K562 (cell line): Measurements from ENCODE around the gene AKAP12. TPM values are rescaled to one million over a fixed set of nuclear protein-coding genes. Genes with fewer than 3 reads are reported as not detected.

Experiments
- CBX1 ChIP-seq: sonication (generic); IDR thresholded peaks from 2 replicates; pipeline ENCODE4 v1.6.1; 2016; ENCODE audit warnings: antibody characterized with exemption, low read depth, mild to moderate bottlenecking
- CCNT2 ChIP-seq: IDR thresholded peaks from 2 replicates; pipeline ENCODE4 v1.6.1; 2011; ENCODE audit warnings: borderline replicate concordance, low read depth, mild to moderate bottlenecking, moderate library complexity, mixed read lengths, low read length; ENCODE audit not compliant: insufficient read length; ENCODE audit errors: extremely low read depth
- ELF2 ChIP-seq: fragments of 250-450 bp; sonication (Bioruptor Pico); IDR thresholded peaks from 2 replicates; pipeline ENCODE4 v1.5.0; 2021; ENCODE audit warnings: mild to moderate bottlenecking
- GATAD2B ChIP-seq: fragments of 450-650 bp; IDR thresholded peaks from 2 replicates; pipeline ENCODE4 v1.6.1; 2017; ENCODE audit warnings: mild to moderate bottlenecking, borderline replicate concordance
- ILF3 ChIP-seq: fragments of 450-650 bp; IDR thresholded peaks from 2 replicates; pipeline ENCODE4 v1.6.1; 2018; ENCODE audit warnings: antibody characterized with exemption, mild to moderate bottlenecking, moderate library complexity, borderline replicate concordance
- KLF6 ChIP-seq: fragments of 250-450 bp; sonication (Bioruptor Pico); IDR thresholded peaks from 2 replicates; pipeline ENCODE4 v1.4.0; 2020; ENCODE audit warnings: mild to moderate bottlenecking, moderate library complexity, borderline replicate concordance
- SAFB2 ChIP-seq: fragments of 200-400 bp; formaldehyde crosslinking; IDR thresholded peaks from 2 replicates; pipeline ENCODE4 v1.6.1; 2018; ENCODE audit warnings: borderline replicate concordance, low read length, low read depth, moderate library complexity; ENCODE audit not compliant: severe bottlenecking
- SP2 ChIP-seq: IDR thresholded peaks from 2 replicates; pipeline ENCODE4 v1.6.1; 2011; ENCODE audit warnings: mild to moderate bottlenecking, low read depth, low read length, moderate library complexity; ENCODE audit not compliant: poor library complexity, severe bottlenecking; ENCODE audit errors: extremely low read depth
- STAT5B ChIP-seq: fragments of 250-450 bp; sonication (Bioruptor Pico); IDR thresholded peaks from 2 replicates; pipeline ENCODE4 v1.8.0; 2021; ENCODE audit warnings: mild to moderate bottlenecking, inconsistent platforms
- TAF7 ChIP-seq: fragments of 450-650 bp; IDR thresholded peaks from 2 replicates; pipeline ENCODE4 v1.6.1; 2016; ENCODE audit warnings: missing genetic modification characterization, missing compliant biosample characterization
- ZNF263 ChIP-seq: sonication (generic); formaldehyde crosslinking; IDR thresholded peaks from 2 replicates; pipeline ENCODE4 v1.8.0; 2022; ENCODE audit warnings: mild to moderate bottlenecking, missing genetic modification reagents, borderline replicate concordance
- ZNF445 ChIP-seq: fragments of 250-450 bp; sonication (Bioruptor Pico); IDR thresholded peaks from 2 replicates; pipeline ENCODE4 v1.4.0; 2020; ENCODE audit warnings: low read depth, mild to moderate bottlenecking, moderate library complexity
- ZNF507 ChIP-seq: conservative IDR thresholded peaks from 2 replicates; pipeline ENCODE4 v1.6.1; 2017; ENCODE audit warnings: missing genetic modification characterization, missing compliant biosample characterization
- polyA plus RNA-seq, 8 experiments: library from polyadenylated mRNA; depleted of rRNA in 4 of 8; stranded (reverse) in 5 of 8; unstranded in 3 of 8; fragments of >200 nt; fragmentation: Nextera tagmentation in 2 of 8; fragmentation: Illumina TruSeq in 1 of 8; extraction: Ambion mirVana in 2 of 8; extraction: Trizol in 1 of 8; gene quantifications; 2 replicates each; pipeline versions ENCODE4 v1.2.1 to v1.2.3, GENCODE V29; 2011 to 2014; ENCODE audit warnings: inconsistent platforms in 1 of 8, missing spikeins in 1 of 8
- total RNA-seq, 7 experiments: library from RNA; depleted of rRNA in 6 of 7; stranded (reverse); fragments of >200 nt in 6 of 7; fragmentation: Illumina TruSeq in 2 of 7; extraction: Trizol in 2 of 7; gene quantifications; 2 replicates each; pipeline versions ENCODE4 v1.2.1 to v1.2.3, GENCODE V29; 2011 to 2021; ENCODE audit warnings: low replicate concordance in 1 of 7
- TF ChIP-seq, protein P1 (sequence below): fragments of 450-650 bp; IDR thresholded peaks from 2 replicates; pipeline ENCODE4 v1.6.1; 2016; ENCODE audit warnings: low read depth
- TF ChIP-seq, protein P2 (sequence below): fragments of 250-450 bp; sonication (Bioruptor Pico); IDR thresholded peaks from 2 replicates; pipeline ENCODE4 v1.5.1; 2021; ENCODE audit warnings: mild to moderate bottlenecking
- TF ChIP-seq, protein P3 (sequence below): IDR thresholded peaks from 2 replicates; pipeline ENCODE4 v1.6.1; 2016; ENCODE audit warnings: missing genetic modification characterization, missing compliant biosample characterization

AKAP12 gene
- total and polyA plus RNA-seq, 9 of the 15 experiments (the other 6 are each of a cell fraction or from before 2014, with no cell fraction given) = 0.08 to 2.0 (median 0.62) TPM

DNA sequence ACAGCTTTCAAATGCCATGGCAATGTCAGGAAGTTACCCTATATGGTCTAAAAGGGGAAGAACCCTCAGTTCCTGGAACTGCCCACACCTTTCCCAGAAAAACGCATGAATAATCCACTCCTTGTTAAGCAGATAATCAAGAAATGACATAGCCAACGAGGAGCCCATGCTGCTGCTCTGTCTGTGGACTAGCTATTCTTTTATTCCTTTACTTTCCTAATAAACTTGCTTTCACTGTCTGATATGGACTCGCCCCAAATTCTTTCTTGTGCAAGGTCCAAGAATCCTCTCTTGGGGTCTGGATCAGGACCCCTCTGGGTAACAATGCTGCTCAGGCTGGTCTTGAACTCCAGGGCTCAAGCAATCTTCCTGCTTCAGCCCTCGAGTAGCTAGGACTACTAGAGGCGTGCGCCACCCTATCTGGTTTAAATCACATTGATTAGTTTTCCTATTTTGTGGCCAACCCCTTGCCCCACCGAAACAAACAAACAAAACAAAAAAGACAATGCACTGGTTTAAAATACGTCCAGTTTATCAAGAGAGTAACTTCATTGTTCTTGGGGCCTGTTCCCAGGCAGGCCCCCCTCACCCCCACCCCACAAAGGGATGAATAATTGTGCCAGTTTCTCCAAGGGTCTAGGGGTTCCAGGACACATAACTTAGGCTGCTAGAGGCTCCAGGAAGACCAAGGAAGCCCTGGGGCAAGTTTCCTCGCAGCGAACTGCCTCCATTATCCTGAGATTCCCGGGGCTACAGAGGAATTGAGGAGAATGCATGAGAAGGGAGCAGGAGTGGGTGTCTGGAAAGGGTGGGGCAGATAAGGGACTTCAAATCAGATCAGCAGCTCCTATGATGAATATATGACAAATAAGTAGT is 10.1 kb upstream of the AKAP12 start (continued):
- TF ChIP-seq ZNF263 (CRISPR knock-in tag) (no peak), STAT5B (no peak), KLF6 (CRISPR knock-in tag) (no peak), SAFB2 (no peak), ILF3 (no peak), CBX1 (no peak), ZNF507 (tag) (no peak), ELF2 (CRISPR knock-in tag) (no peak), CCNT2 (no peak), SP2 (no peak), GATAD2B (no peak), TAF7 (tag) (no peak), ZNF445 (no peak)
- TF ChIP-seq, protein P1, sequence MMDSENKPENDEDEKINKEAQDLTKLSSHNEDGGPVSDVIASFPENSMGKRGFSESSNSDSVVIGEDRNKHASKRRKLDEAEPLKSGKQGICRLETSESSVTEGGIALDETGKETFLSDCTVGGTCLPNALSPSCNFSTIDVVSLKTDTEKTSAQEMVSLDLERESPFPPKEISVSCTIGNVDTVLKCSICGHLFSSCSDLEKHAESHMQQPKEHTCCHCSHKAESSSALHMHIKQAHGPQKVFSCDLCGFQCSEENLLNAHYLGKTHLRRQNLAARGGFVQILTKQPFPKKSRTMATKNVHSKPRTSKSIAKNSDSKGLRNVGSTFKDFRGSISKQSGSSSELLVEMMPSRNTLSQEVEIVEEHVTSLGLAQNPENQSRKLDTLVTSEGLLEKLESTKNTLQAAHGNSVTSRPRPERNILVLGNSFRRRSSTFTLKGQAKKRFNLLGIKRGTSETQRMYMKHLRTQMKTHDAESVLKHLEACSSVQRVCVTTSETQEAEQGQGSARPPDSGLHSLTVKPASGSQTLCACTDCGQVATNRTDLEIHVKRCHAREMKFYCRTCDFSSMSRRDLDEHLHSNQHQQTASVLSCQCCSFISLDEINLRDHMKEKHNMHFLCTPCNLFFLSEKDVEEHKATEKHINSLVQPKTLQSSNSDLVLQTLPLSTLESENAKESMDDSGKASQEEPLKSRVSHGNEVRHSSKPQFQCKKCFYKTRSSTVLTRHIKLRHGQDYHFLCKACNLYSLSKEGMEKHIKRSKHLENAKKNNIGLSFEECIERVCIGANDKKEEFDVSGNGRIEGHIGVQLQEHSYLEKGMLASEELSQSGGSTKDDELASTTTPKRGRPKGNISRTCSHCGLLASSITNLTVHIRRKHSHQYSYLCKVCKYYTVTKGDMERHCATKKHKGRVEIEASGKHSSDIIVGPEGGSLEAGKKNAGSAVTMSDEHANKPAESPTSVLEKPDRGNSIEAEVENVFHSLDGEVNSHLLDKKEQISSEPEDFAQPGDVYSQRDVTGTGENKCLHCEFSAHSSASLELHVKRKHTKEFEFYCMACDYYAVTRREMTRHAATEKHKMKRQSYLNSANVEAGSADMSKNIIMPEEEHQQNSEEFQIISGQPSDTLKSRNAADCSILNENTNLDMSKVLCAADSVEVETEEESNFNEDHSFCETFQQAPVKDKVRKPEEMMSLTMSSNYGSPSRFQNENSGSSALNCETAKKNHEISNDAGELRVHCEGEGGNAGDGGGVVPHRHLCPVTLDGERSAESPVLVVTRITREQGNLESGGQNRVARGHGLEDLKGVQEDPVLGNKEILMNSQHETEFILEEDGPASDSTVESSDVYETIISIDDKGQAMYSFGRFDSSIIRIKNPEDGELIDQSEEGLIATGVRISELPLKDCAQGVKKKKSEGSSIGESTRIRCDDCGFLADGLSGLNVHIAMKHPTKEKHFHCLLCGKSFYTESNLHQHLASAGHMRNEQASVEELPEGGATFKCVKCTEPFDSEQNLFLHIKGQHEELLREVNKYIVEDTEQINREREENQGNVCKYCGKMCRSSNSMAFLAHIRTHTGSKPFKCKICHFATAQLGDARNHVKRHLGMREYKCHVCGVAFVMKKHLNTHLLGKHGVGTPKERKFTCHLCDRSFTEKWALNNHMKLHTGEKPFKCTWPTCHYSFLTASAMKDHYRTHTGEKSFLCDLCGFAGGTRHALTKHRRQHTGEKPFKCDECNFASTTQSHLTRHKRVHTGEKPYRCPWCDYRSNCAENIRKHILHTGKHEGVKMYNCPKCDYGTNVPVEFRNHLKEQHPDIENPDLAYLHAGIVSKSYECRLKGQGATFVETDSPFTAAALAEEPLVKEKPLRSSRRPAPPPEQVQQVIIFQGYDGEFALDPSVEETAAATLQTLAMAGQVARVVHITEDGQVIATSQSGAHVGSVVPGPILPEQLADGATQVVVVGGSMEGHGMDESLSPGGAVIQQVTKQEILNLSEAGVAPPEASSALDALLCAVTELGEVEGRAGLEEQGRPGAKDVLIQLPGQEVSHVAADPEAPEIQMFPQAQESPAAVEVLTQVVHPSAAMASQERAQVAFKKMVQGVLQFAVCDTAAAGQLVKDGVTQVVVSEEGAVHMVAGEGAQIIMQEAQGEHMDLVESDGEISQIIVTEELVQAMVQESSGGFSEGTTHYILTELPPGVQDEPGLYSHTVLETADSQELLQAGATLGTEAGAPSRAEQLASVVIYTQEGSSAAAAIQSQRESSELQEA = no peak
- TF ChIP-seq, protein P2, sequence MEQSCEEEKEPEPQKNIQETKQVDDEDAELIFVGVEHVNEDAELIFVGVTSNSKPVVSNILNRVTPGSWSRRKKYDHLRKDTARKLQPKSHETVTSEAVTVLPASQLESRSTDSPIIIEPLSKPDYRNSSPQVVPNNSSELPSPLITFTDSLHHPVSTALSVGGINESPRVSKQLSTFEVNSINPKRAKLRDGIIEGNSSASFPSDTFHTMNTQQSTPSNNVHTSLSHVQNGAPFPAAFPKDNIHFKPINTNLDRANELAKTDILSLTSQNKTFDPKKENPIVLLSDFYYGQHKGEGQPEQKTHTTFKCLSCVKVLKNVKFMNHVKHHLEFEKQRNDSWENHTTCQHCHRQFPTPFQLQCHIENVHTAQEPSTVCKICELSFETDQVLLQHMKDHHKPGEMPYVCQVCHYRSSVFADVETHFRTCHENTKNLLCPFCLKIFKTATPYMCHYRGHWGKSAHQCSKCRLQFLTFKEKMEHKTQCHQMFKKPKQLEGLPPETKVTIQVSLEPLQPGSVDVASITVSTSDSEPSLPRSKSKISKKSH (CRISPR knock-in tag) = no peak
- TF ChIP-seq, protein P3, sequence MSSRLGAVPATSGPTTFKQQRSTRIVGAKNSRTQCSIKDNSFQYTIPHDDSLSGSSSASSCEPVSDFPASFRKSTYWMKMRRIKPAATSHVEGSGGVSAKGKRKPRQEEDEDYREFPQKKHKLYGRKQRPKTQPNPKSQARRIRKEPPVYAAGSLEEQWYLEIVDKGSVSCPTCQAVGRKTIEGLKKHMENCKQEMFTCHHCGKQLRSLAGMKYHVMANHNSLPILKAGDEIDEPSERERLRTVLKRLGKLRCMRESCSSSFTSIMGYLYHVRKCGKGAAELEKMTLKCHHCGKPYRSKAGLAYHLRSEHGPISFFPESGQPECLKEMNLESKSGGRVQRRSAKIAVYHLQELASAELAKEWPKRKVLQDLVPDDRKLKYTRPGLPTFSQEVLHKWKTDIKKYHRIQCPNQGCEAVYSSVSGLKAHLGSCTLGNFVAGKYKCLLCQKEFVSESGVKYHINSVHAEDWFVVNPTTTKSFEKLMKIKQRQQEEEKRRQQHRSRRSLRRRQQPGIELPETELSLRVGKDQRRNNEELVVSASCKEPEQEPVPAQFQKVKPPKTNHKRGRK (tag) = no peak
